Activated naive CD4-positive, alpha-beta T cell treated with anti-CD3 and anti-CD28 coated beads for 36 hours (primary cell): Measurements from ENCODE around the gene MYCN. TPM values are rescaled to one million over a fixed set of nuclear protein-coding genes. Genes with fewer than 3 reads are reported as not detected.

Experiments
- CTCF ChIA-PET: fragments of 350-600 bp; sonication (Branson Sonifier 250); formaldehyde crosslinking; loops from one replicate; lab custom pipeline; 2021; ENCODE audit warnings: antibody characterized with exemption; lab: Charles Lee
- DNase-seq: peaks from one replicate; pipeline ENCODE4 v3.0.0-alpha.2; 2020
- H3K27ac Mint-ChIP-seq: one replicate; pipeline ENCODE4 v1.8.0; 2021; ENCODE audit warnings: mild to moderate bottlenecking, mixed read lengths
- H3K27me3 Mint-ChIP-seq: one replicate; pipeline ENCODE4 v1.8.0; 2021; ENCODE audit warnings: low read depth, mixed read lengths
- H3K36me3 Mint-ChIP-seq: one replicate; pipeline ENCODE4 v1.8.0; 2021; ENCODE audit warnings: low read depth, mixed read lengths
- H3K4me1 Mint-ChIP-seq: one replicate; pipeline ENCODE4 v1.8.0; 2021; ENCODE audit warnings: low read depth, mixed read lengths
- H3K4me3 Mint-ChIP-seq: one replicate; pipeline ENCODE4 v1.8.0; 2021; ENCODE audit warnings: mild to moderate bottlenecking, moderate library complexity, mixed read lengths
- H3K9me3 Mint-ChIP-seq: one replicate; pipeline ENCODE4 v1.8.0; 2021; ENCODE audit warnings: mixed read lengths
- intact Hi-C: fragments of 100-400 bp; cut with micrococcal nuclease; formaldehyde crosslinking; loops from one replicate; pipeline ENCODE4 v1.15.1; 2023
- total RNA-seq, 2 experiments: library from RNA; stranded (reverse); gene quantifications; one replicate each; pipeline ENCODE4 v1.2.3, GENCODE V29; 2021

Gene MYCN
- total RNA-seq, 2 experiments from 2014 or later: 0.19 TPM; not detected in 1

GRCh38 chr2:15974565-15975260 lies 34.4 kb downstream of the MYCN start:
- DNase-seq: no peak
- CTCF ChIA-PET: no interaction called here
- Mint-ChIP-seq H3K27ac (no peak overlapping the region), H3K4me3 (no peak overlapping the region), H3K27me3 (no peaks in the 10 kb centered on the region), H3K36me3 (no peaks in the 10 kb centered on the region), H3K9me3 (no peaks in the 10 kb centered on the region), H3K4me1 (peaks cover 22% of the 10 kb centered on the region)
- intact Hi-C loops: no loop called here

- no peak overlapping the region for H3K27ac Mint-ChIP-seq
- H3K4me3 Mint-ChIP-seq: no peak overlapping the region
- CTCF ChIA-PET: no interaction called here
Observed at GRCh38 chr2:15975261-15975600, 34.9 kb downstream of the MYCN start.

GRCh38 chr2:15975676-15976075 lies 35.3 kb downstream of the MYCN start:
- intact Hi-C loops: no loop called here
- CTCF ChIA-PET: no interaction called here
- Mint-ChIP-seq H3K27ac (no peak overlapping the region), H3K36me3 (no peaks in the 10 kb centered on the region), H3K9me3 (no peaks in the 10 kb centered on the region), H3K4me3 (no peak overlapping the region), H3K4me1 (peaks cover 17% of the 10 kb centered on the region), H3K27me3 (no peaks in the 10 kb centered on the region)
- no peak for DNase-seq

More at GRCh38 chr2:15975261-15975600, 34.9 kb downstream of the MYCN start:
- no peak for DNase-seq
- Mint-ChIP-seq H3K9me3 (no peaks in the 10 kb centered on the region), H3K36me3 (no peaks in the 10 kb centered on the region), H3K4me1 (peaks cover 20% of the 10 kb centered on the region), H3K27me3 (no peaks in the 10 kb centered on the region)
- intact Hi-C loops: no loop called here

GRCh38 chr2:15976354-15976753 lies 36.0 kb downstream of the MYCN start:
- no peak for DNase-seq
- no peaks in the 10 kb centered on the region for H3K36me3 Mint-ChIP-seq
- no peaks in the 10 kb centered on the region for H3K9me3 Mint-ChIP-seq
- no peak overlapping the region for H3K4me3 Mint-ChIP-seq
- peaks cover 16% of the 10 kb centered on the region for H3K4me1 Mint-ChIP-seq
- intact Hi-C loops: no loop called here
- no peaks in the 10 kb centered on the region for H3K27me3 Mint-ChIP-seq
- CTCF ChIA-PET: no interaction called here
- no peak overlapping the region for H3K27ac Mint-ChIP-seq

GRCh38 chr2:15979051-15979758 lies 38.9 kb downstream of the MYCN start:
- intact Hi-C loops: no loop called here
- Mint-ChIP-seq H3K27me3 (no peaks in the 10 kb centered on the region), H3K9me3 (no peaks in the 10 kb centered on the region), H3K27ac (no peak overlapping the region), H3K36me3 (no peaks in the 10 kb centered on the region), H3K4me1 (peaks cover 10% of the 10 kb centered on the region), H3K4me3 (no peak overlapping the region)
- no peak for DNase-seq
- CTCF ChIA-PET: no interaction called here

- intact Hi-C loops: no loop called here
- Mint-ChIP-seq H3K4me3 (no peak overlapping the region), H3K4me1 (peaks cover 10% of the 10 kb centered on the region), H3K27me3 (no peaks in the 10 kb centered on the region), H3K9me3 (no peaks in the 10 kb centered on the region), H3K27ac (no peak overlapping the region), H3K36me3 (no peaks in the 10 kb centered on the region)
- no peak for DNase-seq
- CTCF ChIA-PET: no interaction called here
Observed at GRCh38 chr2:15979759-15980604, 39.6 kb downstream of the MYCN start.

- no peaks in the 10 kb centered on the region for H3K36me3 Mint-ChIP-seq
- no peak overlapping the region for H3K27ac Mint-ChIP-seq
- no peak for DNase-seq
- peaks cover 10% of the 10 kb centered on the region for H3K4me1 Mint-ChIP-seq
- intact Hi-C loops: no loop called here
- H3K9me3 Mint-ChIP-seq: no peaks in the 10 kb centered on the region
- H3K4me3 Mint-ChIP-seq: no peak overlapping the region
- H3K27me3 Mint-ChIP-seq: no peaks in the 10 kb centered on the region
- CTCF ChIA-PET: no interaction called here
Observed at GRCh38 chr2:15980605-15981098, 40.3 kb downstream of the MYCN start.

- CTCF ChIA-PET: no interaction called here
- Mint-ChIP-seq H3K4me3 (no peak overlapping the region), H3K27ac (no peak overlapping the region), H3K27me3 (no peaks in the 10 kb centered on the region), H3K36me3 (no peaks in the 10 kb centered on the region), H3K9me3 (no peaks in the 10 kb centered on the region), H3K4me1 (peaks cover 10% of the 10 kb centered on the region)
- intact Hi-C loops: no loop called here
- DNase-seq: no peak
Observed at GRCh38 chr2:15981646-15982045, 41.3 kb downstream of the MYCN start.

- H3K9me3 Mint-ChIP-seq: no peaks in the 10 kb centered on the region
- H3K4me3 Mint-ChIP-seq: no peak overlapping the region
- H3K27me3 Mint-ChIP-seq: no peaks in the 10 kb centered on the region
- H3K4me1 Mint-ChIP-seq: peaks cover 10% of the 10 kb centered on the region
- H3K27ac Mint-ChIP-seq: no peak overlapping the region
- intact Hi-C loops: no loop called here
- no peaks in the 10 kb centered on the region for H3K36me3 Mint-ChIP-seq
- CTCF ChIA-PET: no interaction called here
- no peak for DNase-seq
Observed at GRCh38 chr2:15982285-15983044, 42.1 kb downstream of the MYCN start.

- Mint-ChIP-seq H3K4me1 (peaks cover 10% of the 10 kb centered on the region), H3K27me3 (no peaks in the 10 kb centered on the region), H3K36me3 (no peaks in the 10 kb centered on the region), H3K4me3 (no peak overlapping the region), H3K27ac (no peak overlapping the region), H3K9me3 (no peaks in the 10 kb centered on the region)
- DNase-seq: no peak
- CTCF ChIA-PET: interaction anchor here (0.9 kb wide), 1 partner anchor 44 kb away, joined by 3 read pairs; no protein-coding TSS in a partner anchor
- intact Hi-C loops: no loop called here
Observed at GRCh38 chr2:15983496-15983895, 43.1 kb downstream of the MYCN start.

- H3K27ac Mint-ChIP-seq: no peak overlapping the region
- H3K4me3 Mint-ChIP-seq: no peak overlapping the region
- CTCF ChIA-PET: no interaction called here
- no peak for DNase-seq
- peaks cover 10% of the 10 kb centered on the region for H3K4me1 Mint-ChIP-seq
- no peaks in the 10 kb centered on the region for H3K27me3 Mint-ChIP-seq
- H3K36me3 Mint-ChIP-seq: no peaks in the 10 kb centered on the region
- no peaks in the 10 kb centered on the region for H3K9me3 Mint-ChIP-seq
- intact Hi-C loops: no loop called here
Observed at GRCh38 chr2:15984368-15985255, 44.3 kb downstream of the MYCN start.
